Ovary (tissue), 9 donors: ENCODE results near the gene BORCS6. TPM values are rescaled to one million over a fixed set of nuclear protein-coding genes. Genes with fewer than 3 reads are reported as not detected.

Experiments
- DNase-seq, 5 donors: peaks; one replicate each; pipeline ENCODE4 v3.0.0-alpha.2; 2019 to 2020
- H3K27ac ChIP-seq, 2 donors: fragments of 200-600 bp; one replicate each; pipeline versions ENCODE4 v1.5.1 to v1.8.0; 2019 to 2022
- H3K27me3 ChIP-seq: fragments of 200-600 bp; one replicate; pipeline ENCODE4 v1.8.0; 2022
- H3K36me3 ChIP-seq: fragments of 200-600 bp; sonication (generic); one replicate; pipeline ENCODE4 v1.5.1; 2019
- H3K4me1 ChIP-seq: one replicate; pipeline ENCODE4 v1.8.1; 2013; ENCODE audit warnings: mild to moderate bottlenecking, moderate library complexity; ENCODE audit not compliant: insufficient read depth
- H3K4me3 ChIP-seq: fragments of 200-600 bp; sonication (generic); one replicate; pipeline ENCODE4 v1.5.1; 2017
- H3K9me3 ChIP-seq, 2 donors: fragments of 200-600 bp in 1 of 2; sonication (generic) in 1 of 2; one replicate each; pipeline versions ENCODE4 v1.5.1 to v1.8.1; 2013 to 2019; ENCODE audit warnings: mild to moderate bottlenecking in 1 of 2, moderate library complexity in 1 of 2
- CTCF ChIP-seq, 3 donors: fragments of 450-650 bp in 2 of 3; fragments of 200-600 bp in 1 of 3; IDR thresholded peaks; one replicate each; pipeline versions ENCODE4 v1.5.1 to v1.8.0; 2016 to 2022; ENCODE audit warnings: antibody characterized with exemption in 3 of 3, mild to moderate bottlenecking in 1 of 3
- EP300 ChIP-seq: sonication (generic); formaldehyde crosslinking; IDR thresholded peaks from one replicate; pipeline ENCODE4 v1.6.1; 2017; ENCODE audit warnings: antibody characterized with exemption
- POLR2A ChIP-seq: fragments of 450-650 bp; IDR thresholded peaks from one replicate; pipeline ENCODE4 v1.6.1; 2017; ENCODE audit warnings: antibody characterized with exemption, mild to moderate bottlenecking, moderate library complexity
- WGBS, 3 donors: extraction: QIAGEN DNeasy Blood & Tissue Kit in 1 of 3; methylation state at CpG; one replicate each; pipeline versions ENCODE4 v1.1.5 to v1.1.7; 2013 to 2017; 5-methylcytosine and 5-hydroxymethylcytosine counted together
- intact Hi-C, 4 donors: fragments of 100-400 bp; cut with DNase I; formaldehyde crosslinking; loops; one replicate each; pipeline versions ENCODE4 v1.11.0 to v1.15.1; 2022 to 2023
- polyA plus RNA-seq, 2 donors: library from polyadenylated mRNA; stranded (reverse); fragments of 200-250 nt in 1 of 2; fragments of 350-450 nt in 1 of 2; fragmentation: Illumina TruSeq in 1 of 2; extraction: RNeasy Lipid Tissue Mini Kit (QIAGEN cat#74804) in 1 of 2; gene quantifications; one replicate each; pipeline ENCODE4 v1.2.3, GENCODE V29; 2013 to 2014
- total RNA-seq, 7 donors: library from RNA; depleted of rRNA in 2 of 7; stranded (reverse); fragments of >200 nt in 2 of 7; fragmentation: NEBNext Ultra II Directional in 3 of 7; extraction: Animal tissue kit (Norgen Biotek cat#: 25700) in 3 of 7; gene quantifications; one replicate each; pipeline versions ENCODE4 v1.1.0 to v1.2.4, GENCODE V29; 2016 to 2023
- donor health status: DM: no; HTN: no; CAD: no; lungs with moderate emphysema.
- donor health status: DM: no; HTN: no; CAD: no.
- donor health status: Bipolar disorder and iron deficiency.
- donor health status: DM: yes; HTN: yes; CAD: no.
- donor health status: DM: no; HTN: no; CAD: no.
- donor health status: DM: yes; HTN: yes; CAD: no.

Gene BORCS6
- total and polyA plus RNA-seq, 9 donors = 1.3 to 7.2 (median 6.7) TPM

DNA sequence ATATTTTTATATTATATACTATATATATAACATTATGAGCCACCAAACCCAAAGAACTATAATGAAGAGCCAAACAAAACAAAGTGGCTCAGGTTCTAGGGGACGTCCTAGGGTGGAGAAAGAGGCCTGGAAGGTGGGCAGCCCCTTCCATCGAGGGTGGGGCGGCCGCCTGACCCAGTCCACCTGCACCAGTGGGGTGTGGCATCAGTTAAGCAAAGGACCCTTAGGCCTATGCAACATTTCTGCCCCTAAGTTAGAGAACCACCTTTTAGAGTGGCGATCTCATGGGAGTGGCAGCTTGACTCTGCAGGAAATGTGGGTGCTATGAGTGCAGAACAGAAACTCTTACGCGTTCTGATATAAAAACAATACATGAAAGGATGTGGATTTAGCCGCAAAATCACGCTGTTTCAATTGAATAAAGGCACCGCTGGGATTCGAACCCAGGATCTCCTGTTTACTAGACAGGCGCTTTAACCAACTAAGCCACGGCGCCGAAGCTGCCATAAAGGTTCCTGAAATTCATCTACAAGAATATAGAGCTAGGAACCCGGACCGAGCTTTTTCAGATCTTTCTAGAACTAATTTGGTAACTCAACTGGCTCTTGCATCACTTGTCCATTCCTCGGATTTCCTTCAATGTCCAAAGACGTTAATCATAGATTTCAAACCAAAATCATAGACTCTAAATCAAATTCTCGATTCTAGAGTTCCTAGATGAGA is 36.0 kb upstream of the BORCS6 start:
- intact Hi-C loops = loop anchor here in 1 of 4 donors (10.0 kb wide), 1 partner anchor 101 kb away; the partner anchor contains the start of gene HES7
- no peaks in the 10 kb centered on the region for H3K27me3 ChIP-seq
- H3K4me3 ChIP-seq = no peak overlapping the region
- TF ChIP-seq EP300 (no peak), POLR2A (no peak), CTCF (IDR thresholded peaks at IDR 0.05) (no peak)
- H3K27ac ChIP-seq = peak overlapping the region; percentile 58 to 72
- peaks cover 6% of the 10 kb centered on the region for H3K4me1 ChIP-seq
- DNase-seq = peak in 3 of 5 donors; percentile 48 to 68 (median 55)
- H3K36me3 ChIP-seq = no peaks in the 10 kb centered on the region
- no peaks in the 10 kb centered on the region for H3K9me3 ChIP-seq
- WGBS, 3 donors = 28 to 33% (median 33%) methylated on average over 20 of the region's 20 CpGs

DNA sequence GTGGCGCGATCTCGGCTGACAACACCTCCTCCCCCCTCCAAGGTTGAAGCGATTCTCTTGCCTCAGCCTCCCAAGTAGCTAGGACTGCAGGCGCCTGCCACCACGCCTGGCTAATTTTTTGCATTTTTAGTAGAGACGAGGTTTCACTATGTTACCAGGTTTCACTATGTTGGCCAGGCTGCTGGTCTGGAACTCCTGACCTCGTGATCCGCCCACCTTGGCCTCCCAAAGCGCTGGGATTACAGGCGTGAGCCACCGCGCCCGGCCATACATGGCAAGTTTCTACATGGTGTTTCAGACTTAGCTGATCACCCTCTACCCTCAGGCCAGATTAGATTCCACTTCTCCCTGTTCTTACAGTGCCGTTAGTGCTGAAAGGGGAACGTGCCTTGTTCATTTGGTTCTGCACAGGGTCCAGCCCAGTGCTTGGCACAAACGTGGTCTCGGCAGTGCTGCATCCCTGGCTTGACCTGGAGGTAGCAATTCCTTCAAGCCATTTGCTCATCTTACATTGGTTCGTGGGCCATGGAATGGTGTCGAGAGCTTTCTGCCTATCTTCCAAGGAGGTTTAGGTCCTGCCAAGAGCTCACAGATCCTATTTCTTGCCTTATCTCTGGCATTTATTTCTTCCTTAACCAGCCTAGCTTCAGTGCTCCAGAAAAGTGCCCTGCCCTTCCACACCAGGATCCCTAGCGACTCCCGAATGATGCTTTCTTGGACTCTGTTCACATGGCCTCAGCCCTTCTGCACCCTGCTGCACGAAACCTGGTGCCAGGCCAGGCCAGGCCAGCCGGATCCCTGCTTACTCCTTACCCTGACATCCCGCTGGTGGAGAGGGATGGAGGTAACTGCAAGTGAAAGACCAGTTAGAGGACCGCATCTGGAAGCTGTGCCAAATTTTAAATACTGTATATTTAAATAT is 35.2 kb upstream of the BORCS6 start:
- H3K4me1 ChIP-seq = peaks cover 6% of the 10 kb centered on the region
- no peak overlapping the region for H3K27ac ChIP-seq
- intact Hi-C loops = loop anchor here in 3 of 4 donors (5.0 to 10.0 kb wide), 3 partner anchors 38 to 103 kb away; partner anchors contain the start of gene HES7 (in 2 of the 3)
- DNase-seq = no peak
- no peaks in the 10 kb centered on the region for H3K9me3 ChIP-seq
- no peak overlapping the region for H3K4me3 ChIP-seq
- H3K27me3 ChIP-seq = no peaks in the 10 kb centered on the region
- H3K36me3 ChIP-seq = no peaks in the 10 kb centered on the region
- 84 to 85% (median 85%) methylated on average over 26 of the region's 26 CpGs for whole genome bisulfite sequencing, 3 donors
- TF ChIP-seq POLR2A = no peak
- TF ChIP-seq EP300 = no peak
- no peak for TF ChIP-seq CTCF (IDR thresholded peaks at IDR 0.05)

GRCh38 chr17:8223356-8224126 is 33.6 kb upstream of the BORCS6 start:
- H3K4me1 ChIP-seq = peaks cover 6% of the 10 kb centered on the region
- TF ChIP-seq EP300 (no peak), POLR2A (no peak), CTCF (IDR thresholded peaks at IDR 0.05) (no peak)
- H3K27me3 ChIP-seq = no peaks in the 10 kb centered on the region
- intact Hi-C loops = loop anchor here (2.0 to 10.0 kb wide), 6 partner anchors 25 to 103 kb away; partner anchors contain the start of genes HES7 (in 2 of the 4), CTC1 (in 1 of the 4) and PFAS (in 1 of the 4)
- H3K27ac ChIP-seq = peak overlapping the region; percentile 96
- H3K4me3 ChIP-seq = peak overlapping the region; percentile 69
- H3K36me3 ChIP-seq = no peaks in the 10 kb centered on the region
- WGBS, 3 donors = 4 to 5% (median 4%) methylated on average over 27 of the region's 27 CpGs
- H3K9me3 ChIP-seq = no peaks in the 10 kb centered on the region
- DNase-seq = peak; percentile 70 to 77 (median 72)
